ENCODE results near the gene VPS37B. TPM values are rescaled to one million over a fixed set of nuclear protein-coding genes. Genes with fewer than 3 reads are reported as not detected.

The VPS37B gene
- total RNA-seq, 1 experiment from 2014 or later: 24.0 TPM

- H3K4me3 ChIP-seq (ENCODE audit: low read depth, low read length): no peak overlapping the region
- TF ChIP-seq CTCF (IDR thresholded peaks at IDR 0.05; ENCODE audit: insufficient read depth in 1 of 2, low read depth in 1 of 2, low read length in 1 of 2, severe bottlenecking in 1 of 2, unreplicated experiment in 1 of 2): no peak
- peaks cover 9% of the 10 kb centered on the region; the same call in 1 of the 2 replicates for H3K4me1 ChIP-seq
- H3K27ac Mint-ChIP-seq (ENCODE audit: unreplicated experiment): no peak overlapping the region
- no peaks in the 10 kb centered on the region for H3K4me1 Mint-ChIP-seq (ENCODE audit: low read depth, unreplicated experiment)
- no peaks in the 10 kb centered on the region for H3K27me3 Mint-ChIP-seq (ENCODE audit: insufficient read depth, unreplicated experiment)
- CTCF ChIA-PET: no interaction called here
- no peaks in the 10 kb centered on the region for H3K9me3 ChIP-seq
- POLR2A ChIA-PET: no interaction called here
- no peaks in the 10 kb centered on the region for H3K27me3 ChIP-seq (replicated peaks; ENCODE audit: control insufficient read depth, insufficient read depth, low read length)
- no peak overlapping the region for H3K4me3 Mint-ChIP-seq (ENCODE audit: unreplicated experiment)
- H3K36me3 ChIP-seq (ENCODE audit: control insufficient read depth, insufficient read depth, low read length): no peaks in the 10 kb centered on the region
- BruUV-seq (replicated peaks): no TSS peak
- no peaks in the 10 kb centered on the region for H3K9me3 Mint-ChIP-seq (ENCODE audit: unreplicated experiment)
- H3K36me3 Mint-ChIP-seq (ENCODE audit: insufficient read depth, unreplicated experiment): no peaks in the 10 kb centered on the region
- DNase-seq: no peak
- intact Hi-C loops (cut with micrococcal nuclease; ENCODE audit: unreplicated experiment): no loop called here
Observed at GRCh38 chr12:122823429-122823828, 72.5 kb downstream of the VPS37B start.

GRCh38 chr12:122820838-122821271 lies 75.1 kb downstream of the VPS37B start:
- Histone ChIP-seq H3K4me1 (no peaks in the 10 kb centered on the region), H3K27me3 (replicated peaks; ENCODE audit: control insufficient read depth, insufficient read depth, low read length) (no peaks in the 10 kb centered on the region), H3K9me3 (no peaks in the 10 kb centered on the region), H3K36me3 (ENCODE audit: control insufficient read depth, insufficient read depth, low read length) (no peaks in the 10 kb centered on the region), H3K4me3 (ENCODE audit: low read depth, low read length) (no peak overlapping the region)
- POLR2A ChIA-PET: no interaction called here
- Mint-ChIP-seq H3K4me1 (ENCODE audit: low read depth, unreplicated experiment) (no peaks in the 10 kb centered on the region), H3K36me3 (ENCODE audit: insufficient read depth, unreplicated experiment) (no peaks in the 10 kb centered on the region), H3K27me3 (ENCODE audit: insufficient read depth, unreplicated experiment) (no peaks in the 10 kb centered on the region), H3K4me3 (ENCODE audit: unreplicated experiment) (no peak overlapping the region), H3K27ac (ENCODE audit: unreplicated experiment) (no peak overlapping the region), H3K9me3 (ENCODE audit: unreplicated experiment) (no peaks in the 10 kb centered on the region)
- BruUV-seq (replicated peaks): no TSS peak
- DNase-seq: no peak
- intact Hi-C loops (cut with micrococcal nuclease; ENCODE audit: unreplicated experiment): no loop called here
- no peak for TF ChIP-seq CTCF (IDR thresholded peaks at IDR 0.05; ENCODE audit: insufficient read depth in 1 of 2, low read depth in 1 of 2, low read length in 1 of 2, severe bottlenecking in 1 of 2, unreplicated experiment in 1 of 2)
- CTCF ChIA-PET: no interaction called here

GRCh38 chr12:122820138-122820537 lies 75.8 kb downstream of the VPS37B start:
- no peak overlapping the region for H3K27ac Mint-ChIP-seq (ENCODE audit: unreplicated experiment)
- no peak for TF ChIP-seq CTCF (IDR thresholded peaks at IDR 0.05; ENCODE audit: insufficient read depth in 1 of 2, low read depth in 1 of 2, low read length in 1 of 2, severe bottlenecking in 1 of 2, unreplicated experiment in 1 of 2)
- no peak for DNase-seq
- H3K27me3 ChIP-seq (replicated peaks; ENCODE audit: control insufficient read depth, insufficient read depth, low read length): no peaks in the 10 kb centered on the region
- ChIA-PET POLR2A (no interaction called here), CTCF (no interaction called here)
- BruUV-seq (replicated peaks): no TSS peak
- no peaks in the 10 kb centered on the region for H3K27me3 Mint-ChIP-seq (ENCODE audit: insufficient read depth, unreplicated experiment)
- no peaks in the 10 kb centered on the region for H3K36me3 Mint-ChIP-seq (ENCODE audit: insufficient read depth, unreplicated experiment)
- H3K4me1 ChIP-seq: no peaks in the 10 kb centered on the region
- no peaks in the 10 kb centered on the region for H3K9me3 Mint-ChIP-seq (ENCODE audit: unreplicated experiment)
- H3K4me3 ChIP-seq (ENCODE audit: low read depth, low read length): no peak overlapping the region
- intact Hi-C loops (cut with micrococcal nuclease; ENCODE audit: unreplicated experiment): no loop called here
- H3K9me3 ChIP-seq: no peaks in the 10 kb centered on the region
- H3K4me3 Mint-ChIP-seq (ENCODE audit: unreplicated experiment): no peak overlapping the region
- H3K4me1 Mint-ChIP-seq (ENCODE audit: low read depth, unreplicated experiment): no peaks in the 10 kb centered on the region
- no peaks in the 10 kb centered on the region for H3K36me3 ChIP-seq (ENCODE audit: control insufficient read depth, insufficient read depth, low read length)
